NCI-H1092 (cell line): ENCODE data around the gene CEP72.

Experiments
- DNase-seq: peaks from one replicate; lab custom pipeline; 2025; lab: John Stamatoyannopoulos, UW

The CEP72 gene

GRCh38 chr5:639584-640213, 27.6 kb downstream of the CEP72 start:
- DNase-seq, result no peak

- DNase-seq, result no peak
Measured at GRCh38 chr5:640461-641330, 28.6 kb downstream of the CEP72 start.

DNA sequence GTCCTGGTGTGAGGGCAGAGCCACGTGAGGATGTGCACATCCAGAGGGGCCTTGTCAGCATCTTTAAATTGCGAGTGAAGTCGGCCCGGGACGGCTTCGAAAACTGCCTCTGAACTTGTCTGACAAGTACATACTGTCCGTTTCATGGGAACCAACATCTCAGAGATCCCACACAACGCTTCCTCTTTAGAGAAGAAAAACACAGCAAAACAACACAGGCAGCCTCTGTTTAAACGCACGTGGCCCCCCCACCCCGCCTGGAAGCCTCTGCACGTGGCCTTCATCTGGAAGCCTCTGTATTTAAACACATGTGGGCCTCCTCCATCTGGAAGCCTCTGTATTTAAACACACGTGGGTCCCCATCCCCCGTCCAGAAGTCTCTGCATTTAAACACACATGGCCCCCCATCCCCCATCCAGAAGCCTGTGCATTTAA, 29.2 kb downstream of the CEP72 start:
- DNase-seq, result no peak

- DNase-seq, result no peak
Measured at GRCh38 chr5:642481-642880, 30.3 kb downstream of the CEP72 start.

DNA sequence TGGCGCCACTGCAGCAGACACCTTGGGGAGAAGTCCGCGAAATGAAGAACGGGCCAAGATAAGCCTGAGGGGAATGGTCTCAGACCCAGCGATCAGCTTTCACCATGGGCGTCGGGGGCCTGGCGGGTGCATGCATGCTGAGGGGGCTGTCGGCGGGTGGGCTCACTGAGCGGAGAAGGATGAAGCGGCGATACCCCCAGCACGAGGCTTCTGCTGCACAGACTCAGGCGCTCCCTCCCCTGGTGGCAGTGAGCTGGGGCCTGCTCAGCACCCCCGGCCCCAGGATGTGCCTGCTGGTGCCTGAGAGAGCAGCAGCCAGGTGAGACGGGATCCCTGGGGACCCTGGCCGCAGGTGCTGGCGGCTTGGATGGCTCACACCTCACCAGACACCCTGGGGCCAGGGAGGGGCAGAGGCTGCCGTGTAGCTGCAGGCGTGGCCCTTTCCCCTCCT, 31.2 kb downstream of the CEP72 start:
- no peak for DNase-seq

DNA sequence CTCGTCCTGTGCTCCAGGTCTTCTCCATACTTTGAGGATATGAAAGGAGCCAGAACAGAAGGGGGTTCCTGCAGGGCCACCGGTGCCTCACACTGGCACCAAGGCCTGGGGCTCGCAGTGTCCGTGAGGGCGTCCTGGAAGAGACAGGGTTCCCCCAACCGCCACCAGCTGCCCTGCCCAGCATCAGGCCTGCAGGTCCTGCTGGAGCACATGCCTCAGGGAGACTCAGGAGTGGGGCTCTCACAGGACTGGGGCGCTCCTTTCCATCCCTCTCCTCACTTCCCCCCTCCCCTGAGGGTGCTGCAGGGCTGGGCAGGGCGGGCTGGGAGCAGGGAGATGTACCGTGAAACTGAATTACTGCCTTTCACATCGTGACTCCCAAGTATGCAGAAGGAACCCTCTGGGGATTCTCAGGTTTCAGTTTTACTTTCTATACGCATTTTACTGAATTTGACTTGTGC, 31.7 kb downstream of the CEP72 start:
- DNase-seq, result no peak

DNA sequence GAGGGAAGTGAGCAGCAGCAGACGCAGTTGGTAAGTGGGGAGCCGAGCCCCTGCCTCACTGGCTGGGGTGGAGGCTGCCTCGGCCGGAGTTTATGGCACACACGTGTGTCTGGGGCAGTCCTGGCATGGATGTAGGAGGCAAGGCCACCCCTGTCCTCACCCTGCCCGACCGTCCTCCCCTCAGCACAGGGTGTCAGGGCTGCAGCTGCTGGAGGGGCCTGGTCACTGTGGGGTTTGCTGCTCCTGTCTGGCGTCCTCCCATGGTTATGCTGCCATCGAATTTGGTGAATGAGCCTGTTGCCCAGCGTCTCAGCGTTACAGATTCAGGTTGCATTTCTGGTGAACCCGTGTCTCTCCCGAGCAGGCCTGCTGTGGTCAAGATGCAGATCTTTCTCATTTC, 32.4 kb downstream of the CEP72 start:
- no peak for DNase-seq

DNA sequence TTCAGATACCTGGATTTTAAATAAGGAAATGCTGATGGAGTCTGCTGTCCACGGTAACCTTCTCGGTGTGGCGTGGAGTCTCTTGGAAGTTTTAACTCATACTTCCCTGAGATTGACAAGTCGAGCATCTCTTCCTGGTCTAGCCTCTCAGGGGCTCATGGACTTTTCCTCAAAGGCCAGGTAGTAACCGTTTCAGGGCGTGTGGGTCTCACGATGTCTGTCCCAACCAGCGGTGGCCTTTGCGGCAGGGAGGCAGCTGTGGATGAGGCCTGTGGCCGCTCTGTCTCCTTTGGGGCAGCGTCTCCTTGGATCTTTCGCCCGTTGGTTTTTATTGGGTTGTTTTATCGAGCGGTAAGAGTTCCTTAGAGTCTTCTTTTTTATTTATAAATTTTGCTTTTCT, 32.8 kb downstream of the CEP72 start:
- no peak for DNase-seq

- DNase-seq, result no peak
Measured at GRCh38 chr5:645421-645820, 33.3 kb downstream of the CEP72 start.

DNA sequence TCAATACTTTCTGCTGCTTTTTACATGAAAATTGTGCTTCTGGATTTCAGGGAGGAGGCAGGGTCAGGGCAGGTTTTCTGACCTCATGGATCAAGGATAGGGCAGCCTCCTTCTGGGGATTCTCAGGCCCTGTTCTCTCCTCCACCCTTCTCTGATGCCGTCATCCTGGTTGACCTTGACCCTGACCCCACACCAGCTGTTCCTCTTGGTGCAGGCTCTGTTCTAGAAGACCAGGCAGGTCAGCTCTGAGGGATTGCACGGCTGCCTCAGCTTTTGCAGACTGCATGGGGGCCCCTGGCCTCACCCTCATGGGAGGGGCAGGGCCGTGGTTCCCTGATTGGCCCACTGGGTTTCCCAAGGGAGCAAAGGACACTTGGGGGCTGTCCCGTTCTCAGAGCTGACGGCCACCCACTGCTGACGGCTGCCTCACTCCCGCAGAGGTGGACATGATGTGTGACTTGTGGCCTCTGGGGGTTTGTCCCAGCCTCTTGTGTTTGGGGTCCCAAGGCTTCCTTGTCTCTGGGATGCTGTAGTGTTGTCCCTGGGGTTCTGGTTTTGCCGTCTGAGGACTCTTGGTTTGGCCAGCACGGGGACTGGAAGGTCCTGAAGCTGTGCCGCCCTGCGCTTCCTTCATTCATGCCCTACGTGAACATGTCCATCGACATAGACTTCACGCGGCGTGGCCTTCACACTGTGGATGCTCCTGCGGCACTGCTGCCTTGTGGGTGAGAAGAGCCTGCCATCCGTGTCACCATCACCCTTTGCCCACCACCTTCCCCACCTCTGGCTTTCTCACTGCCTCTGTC, 34.5 kb downstream of the CEP72 start:
- no peak for DNase-seq

- DNase-seq, result no peak
Measured at GRCh38 chr5:647311-647710, 35.2 kb downstream of the CEP72 start.

GRCh38 chr5:647727-648126, 35.6 kb downstream of the CEP72 start:
- DNase-seq, result no peak

- no peak for DNase-seq
Measured at GRCh38 chr5:651296-652022, 39.3 kb downstream of the CEP72 start.

DNA sequence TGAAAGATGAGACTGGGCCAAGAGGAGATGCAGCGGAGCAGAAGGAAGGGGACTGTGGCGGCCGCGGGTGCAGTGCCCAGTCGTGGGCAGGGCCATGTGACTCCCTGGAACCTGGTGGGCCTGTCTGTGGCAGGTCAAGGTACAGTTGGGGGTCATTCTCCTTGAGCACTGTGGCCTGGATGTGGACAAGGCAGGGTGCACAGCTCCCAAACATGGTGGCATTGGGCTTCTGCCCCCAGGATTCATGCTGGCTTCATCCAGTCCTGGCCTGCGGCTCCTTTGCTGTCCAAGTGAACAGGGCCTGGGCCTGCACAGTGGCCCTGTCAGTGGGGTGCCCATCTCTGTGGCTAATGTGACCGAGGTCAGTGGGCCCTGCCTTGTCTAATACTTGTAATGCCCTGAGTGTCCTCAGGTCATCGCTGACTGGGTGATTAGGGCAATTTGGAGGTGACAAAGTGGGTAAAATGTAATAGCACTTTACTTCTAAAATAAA, 39.9 kb downstream of the CEP72 start:
- DNase-seq, result no peak

GRCh38 chr5:652773-653350, 40.7 kb downstream of the CEP72 start:
- no peak for DNase-seq

DNA sequence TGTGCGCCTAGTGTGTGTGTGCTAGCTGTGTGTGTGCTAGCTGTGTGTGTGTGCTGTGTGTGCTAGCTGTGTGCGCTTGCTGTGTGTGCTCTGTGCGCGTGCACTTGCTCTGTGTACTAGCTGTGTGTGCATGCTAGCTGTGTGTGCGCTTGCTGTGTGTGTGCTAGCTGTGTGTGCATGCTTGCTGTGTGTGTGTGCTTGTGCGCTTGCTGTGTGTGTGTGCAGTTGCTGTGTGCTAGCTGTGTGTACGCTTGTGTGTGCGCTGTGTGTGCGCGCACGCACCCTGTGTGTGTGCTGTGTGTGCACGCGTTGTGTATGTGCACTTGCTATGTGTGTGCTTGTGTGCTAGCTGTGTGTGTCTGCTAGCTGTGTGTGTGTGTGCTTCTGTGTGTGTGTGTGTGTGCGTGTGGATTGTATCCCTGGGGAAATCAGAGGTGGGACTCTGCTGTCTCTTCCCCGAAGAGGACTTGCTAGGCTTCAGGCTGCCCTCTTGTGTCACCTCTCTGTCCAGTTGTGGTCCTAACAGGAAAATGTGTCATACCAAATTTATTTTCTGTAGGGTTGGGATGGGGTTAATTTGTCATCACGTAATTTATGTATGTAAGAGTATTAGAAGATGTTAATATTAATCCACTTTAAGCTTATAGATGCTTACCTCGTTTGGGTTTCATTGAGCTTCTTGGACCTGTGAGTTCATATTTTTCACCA, 42.1 kb downstream of the CEP72 start:
- no peak for DNase-seq

DNA sequence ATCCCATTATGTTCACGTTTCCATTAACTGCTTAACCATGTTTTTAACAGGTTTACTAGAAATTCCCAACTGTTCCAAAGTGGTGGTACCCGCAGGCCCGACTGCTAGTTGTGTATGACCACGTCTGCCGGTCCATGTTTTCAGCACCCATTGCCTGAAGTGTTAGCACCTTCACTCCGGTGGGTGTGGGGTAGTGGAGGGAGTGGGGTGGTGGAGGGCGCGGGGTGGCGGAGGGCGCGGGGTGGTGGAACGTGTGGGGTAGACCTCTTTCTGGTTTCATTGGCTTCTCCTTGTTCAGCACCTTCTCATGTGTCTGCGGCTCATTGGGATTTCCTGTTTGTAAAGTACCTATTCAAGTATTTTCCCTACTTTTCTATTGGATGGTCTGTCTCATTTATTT, 43.3 kb downstream of the CEP72 start:
- no peak for DNase-seq

GRCh38 chr5:657570-657969, 45.4 kb downstream of the CEP72 start:
- no peak for DNase-seq

DNA sequence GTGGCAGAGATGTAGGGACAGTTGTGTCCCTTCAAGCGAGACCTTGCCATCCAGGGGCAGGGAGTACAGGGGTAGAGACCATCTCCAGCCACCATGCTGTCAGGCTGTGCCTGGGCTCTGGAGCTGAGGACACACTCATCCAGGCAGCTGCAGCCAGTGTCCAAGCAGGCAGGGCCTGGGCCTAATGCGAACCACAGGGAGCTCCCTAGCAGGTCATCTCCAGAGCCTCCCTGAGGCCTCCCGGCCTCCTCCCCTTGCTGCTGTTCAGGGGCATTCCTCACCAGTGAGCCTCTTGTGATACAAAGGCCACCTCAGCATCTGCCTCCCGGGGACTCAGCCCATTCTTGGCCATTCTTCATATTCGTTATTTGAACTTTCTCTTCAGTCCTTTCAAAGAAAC, 46.0 kb downstream of the CEP72 start:
- no peak for DNase-seq

DNA sequence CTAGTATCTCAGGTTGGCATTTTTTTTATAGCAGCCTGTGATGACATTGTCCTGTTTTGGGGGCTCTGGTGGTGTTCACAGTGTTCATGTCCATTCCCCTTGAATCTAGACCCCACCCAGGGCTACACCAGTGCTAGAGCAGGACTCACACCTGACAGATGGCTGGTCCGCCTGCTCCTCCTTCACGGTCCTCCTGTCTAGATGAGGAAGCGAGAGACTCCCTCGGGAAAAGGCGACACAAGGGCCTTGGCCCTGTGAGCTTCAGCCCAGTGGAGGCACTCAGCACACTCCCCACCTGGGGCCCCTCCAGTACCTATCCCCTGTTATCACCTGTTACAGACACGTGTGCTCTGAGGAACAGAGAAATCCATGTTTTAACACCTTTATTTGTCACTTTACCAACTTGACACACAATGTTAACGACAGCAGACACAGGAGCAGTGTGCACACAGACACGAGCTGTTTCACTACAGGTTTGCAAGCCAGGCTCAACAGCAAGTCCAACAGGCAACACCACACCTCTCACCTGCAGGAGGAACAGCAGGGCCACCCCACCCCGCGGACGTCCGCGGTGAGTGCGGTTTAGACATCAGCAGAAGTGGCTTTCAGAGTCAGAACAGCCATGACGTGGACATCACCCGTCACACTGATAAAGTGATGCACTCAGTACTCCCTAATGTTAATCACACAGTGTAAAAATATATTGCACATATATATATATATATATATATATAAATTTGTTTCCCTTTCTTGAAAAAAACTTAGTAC, 47.5 kb downstream of the CEP72 start:
- DNase-seq, result no peak
